ENCODE results near the gene CCRL2. TPM values are rescaled to one million over a fixed set of nuclear protein-coding genes. Genes with fewer than 3 reads are reported as not detected.

Gene CCRL2
- total RNA-seq, 1 experiment from 2014 or later = not detected

- H3K27me3 ChIP-seq (ENCODE audit: insufficient read depth, low read length) = no peaks in the 10 kb centered on the region
- no peaks in the 10 kb centered on the region for H4K20me1 ChIP-seq (ENCODE audit: control insufficient read depth, insufficient read depth, insufficient read length)
- no peak overlapping the region; the same call in 1 of the 2 replicates for H3K14ac ChIP-seq (ENCODE audit: insufficient read depth, low read length)
- Mint-ChIP-seq H3K9me3 (no peaks in the 10 kb centered on the region), H3K4me3 (no peak overlapping the region), H3K36me3 (ENCODE audit: insufficient read depth in 1 of 3, low read depth in 3 of 3) (no peaks in the 10 kb centered on the region), H3K4me1 (no peaks in the 10 kb centered on the region; a peak in 1 of 4 replicates), H3K27ac (peak overlapping the region in 1 of 3 experiments; percentile 62; a peak in 1 of 7 replicates), H3K27me3 (ENCODE audit: low read depth) (peaks cover 9% of the 10 kb centered on the region)
- no peak overlapping the region for H2BK120ac ChIP-seq (ENCODE audit: low read depth, low read length, poor library complexity, severe bottlenecking)
- H4K5ac ChIP-seq (ENCODE audit: insufficient read length, low read depth, low read length) = no peak overlapping the region
- H3K27ac ChIP-seq (ENCODE audit: insufficient read length, low read depth, low read length) = no peak overlapping the region
- H3K79me2 ChIP-seq (ENCODE audit: insufficient read depth, low read length) = no peaks in the 10 kb centered on the region
- TF ChIP-seq CTCF (conservative IDR thresholded peaks at IDR 0.05) = no peak
- no peak overlapping the region for H3K56ac ChIP-seq (ENCODE audit: insufficient read length, low read depth, low read length)
- no peak overlapping the region for H3K4me2 ChIP-seq (ENCODE audit: insufficient read depth, insufficient read length, low read length)
- no peak overlapping the region for H3T11ph ChIP-seq (ENCODE audit: low read length)
- H2BK12ac ChIP-seq (ENCODE audit: insufficient read length, low read depth, low read length) = no peak overlapping the region
- H2BK20ac ChIP-seq (ENCODE audit: low read depth, low read length, poor library complexity, severe bottlenecking) = no peak overlapping the region
- H4K8ac ChIP-seq (replicated peaks; ENCODE audit: insufficient read length, low read depth, low read length) = no peak overlapping the region
- no peak overlapping the region for H3K18ac ChIP-seq (ENCODE audit: insufficient read length, low read depth, low read length)
- no CpG with 5 or more reads among the region's 5 CpGs for WGBS (ENCODE audit: extremely low coverage, insufficient read length, low lambda C conversion rate)
- no peak overlapping the region for H3K23ac ChIP-seq (ENCODE audit: insufficient read length, low read depth, low read length)
- H2AK5ac ChIP-seq (ENCODE audit: insufficient read length, low read length) = no peak overlapping the region
- no peaks in the 10 kb centered on the region for H3K23me2 ChIP-seq (ENCODE audit: insufficient read length, low read depth, low read length, poor library complexity, severe bottlenecking)
- H3K79me1 ChIP-seq (ENCODE audit: insufficient read depth, low read depth, low read length, poor library complexity, severe bottlenecking) = no peaks in the 10 kb centered on the region
- H2AFZ ChIP-seq (ENCODE audit: low read length) = no peak overlapping the region
- H3K4me1 ChIP-seq (ENCODE audit: insufficient read depth, low read length) = no peaks in the 10 kb centered on the region; the same call in 1 of the 2 replicates
- H2BK5ac ChIP-seq (ENCODE audit: insufficient read length, low read length) = no peak overlapping the region
- no peak overlapping the region for H2BK15ac ChIP-seq (ENCODE audit: low read depth, low read length)
- H3K9ac ChIP-seq (ENCODE audit: extremely low read depth, insufficient read length, low read length) = no peak overlapping the region
- H4K91ac ChIP-seq (ENCODE audit: insufficient read length, low read depth, low read length) = no peak overlapping the region
- H3K9me3 ChIP-seq (ENCODE audit: control insufficient read depth, low read depth, low read length) = no peaks in the 10 kb centered on the region
- H3K4ac ChIP-seq (ENCODE audit: low read depth, low read length) = no peak overlapping the region
- no peak for DNase-seq
These were observed 41.1 kb upstream of the CCRL2 start for GRCh38 chr3:46365737-46366524.

All from H9 (cell line).